ENCODE results near the gene TUG1. TPM values are rescaled to one million over a fixed set of nuclear protein-coding genes. Genes with fewer than 3 reads are reported as not detected.
A peak's percentile ranks its signal among the peaks of the same experiment; 100 is the strongest.

Gene TUG1
- total and polyA plus RNA-seq, 3 donors from 2014 or later, result 134 to 182 (median 157) TPM

DNA sequence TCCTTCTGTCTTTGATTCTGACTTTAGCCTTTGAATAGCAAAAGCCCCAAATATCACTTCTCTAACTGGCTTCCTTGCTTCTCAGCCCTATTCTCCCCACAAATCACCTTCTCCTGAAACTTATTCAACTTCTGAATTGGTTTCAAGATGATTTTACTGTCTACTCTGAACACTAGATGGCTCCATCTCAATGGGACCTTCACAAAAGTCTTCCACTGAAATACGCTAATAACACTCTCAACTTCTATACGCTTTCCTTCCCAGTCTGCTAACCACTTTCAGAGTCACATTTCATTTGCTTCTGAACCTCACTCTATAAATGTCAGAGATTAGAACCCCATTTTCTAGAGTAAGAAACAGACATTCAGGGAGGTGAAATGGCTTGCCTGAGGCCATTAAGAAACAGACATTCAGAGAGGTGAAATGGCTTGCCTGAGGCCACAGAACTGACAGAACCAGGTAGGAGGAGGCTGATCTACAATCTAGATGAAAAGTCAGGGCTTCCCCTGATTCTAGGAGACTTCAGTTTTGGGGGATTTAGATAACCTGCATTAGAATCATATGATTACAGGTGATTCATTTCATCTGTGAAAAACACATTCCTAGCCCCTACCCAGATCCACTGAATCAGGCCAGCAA is 21.1 kb upstream of the TUG1 start:
- no peak for TF ChIP-seq POLR2A (IDR thresholded peaks at IDR 0.05)
- TF ChIP-seq, protein P1, sequence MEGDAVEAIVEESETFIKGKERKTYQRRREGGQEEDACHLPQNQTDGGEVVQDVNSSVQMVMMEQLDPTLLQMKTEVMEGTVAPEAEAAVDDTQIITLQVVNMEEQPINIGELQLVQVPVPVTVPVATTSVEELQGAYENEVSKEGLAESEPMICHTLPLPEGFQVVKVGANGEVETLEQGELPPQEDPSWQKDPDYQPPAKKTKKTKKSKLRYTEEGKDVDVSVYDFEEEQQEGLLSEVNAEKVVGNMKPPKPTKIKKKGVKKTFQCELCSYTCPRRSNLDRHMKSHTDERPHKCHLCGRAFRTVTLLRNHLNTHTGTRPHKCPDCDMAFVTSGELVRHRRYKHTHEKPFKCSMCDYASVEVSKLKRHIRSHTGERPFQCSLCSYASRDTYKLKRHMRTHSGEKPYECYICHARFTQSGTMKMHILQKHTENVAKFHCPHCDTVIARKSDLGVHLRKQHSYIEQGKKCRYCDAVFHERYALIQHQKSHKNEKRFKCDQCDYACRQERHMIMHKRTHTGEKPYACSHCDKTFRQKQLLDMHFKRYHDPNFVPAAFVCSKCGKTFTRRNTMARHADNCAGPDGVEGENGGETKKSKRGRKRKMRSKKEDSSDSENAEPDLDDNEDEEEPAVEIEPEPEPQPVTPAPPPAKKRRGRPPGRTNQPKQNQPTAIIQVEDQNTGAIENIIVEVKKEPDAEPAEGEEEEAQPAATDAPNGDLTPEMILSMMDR (IDR thresholded peaks at IDR 0.05), result peak; percentile 45 to 49 (median 48)
- whole genome bisulfite sequencing, 2 donors, result 26 to 51% methylated on average over 2 of the region's 2 CpGs
- H3K4me1 ChIP-seq, result no peaks in the 10 kb centered on the region
- H3K27ac ChIP-seq, result no peak overlapping the region
- DNase-seq, result no peak
- no peaks in the 10 kb centered on the region for H3K27me3 ChIP-seq
- no peaks in the 10 kb centered on the region for H3K9me3 ChIP-seq
- no peak overlapping the region for H3K4me3 ChIP-seq
- intact Hi-C loops (cut with DNase I; ENCODE audit: low total_unique reads), result loop anchor here (5.0 kb wide), 1 partner anchor 139 kb away; no protein-coding TSS in a partner anchor
- no peaks in the 10 kb centered on the region for H3K36me3 ChIP-seq (ENCODE audit: low read depth, missing control alignments)

DNA sequence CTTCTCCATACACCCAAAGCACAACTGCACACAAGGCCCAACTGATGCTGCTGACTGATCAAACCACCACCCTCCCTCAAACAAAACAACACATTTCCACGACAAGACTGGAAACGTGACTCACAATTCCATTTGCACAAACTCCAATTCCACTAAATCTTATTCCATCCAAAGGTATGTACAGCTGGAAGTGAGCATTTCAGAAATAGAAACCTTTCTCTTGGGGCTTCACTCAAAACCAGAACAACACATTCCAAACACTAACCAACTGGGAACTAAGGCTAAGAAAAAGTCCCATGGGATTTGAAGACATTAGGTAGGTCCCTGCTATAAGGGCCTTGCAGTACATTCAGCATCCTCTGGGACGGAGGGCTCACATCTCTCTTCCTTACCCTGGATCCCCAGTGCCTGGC is 20.1 kb upstream of the TUG1 start:
- no peak overlapping the region for H3K27ac ChIP-seq
- no peaks in the 10 kb centered on the region for H3K36me3 ChIP-seq (ENCODE audit: low read depth, missing control alignments)

DNA sequence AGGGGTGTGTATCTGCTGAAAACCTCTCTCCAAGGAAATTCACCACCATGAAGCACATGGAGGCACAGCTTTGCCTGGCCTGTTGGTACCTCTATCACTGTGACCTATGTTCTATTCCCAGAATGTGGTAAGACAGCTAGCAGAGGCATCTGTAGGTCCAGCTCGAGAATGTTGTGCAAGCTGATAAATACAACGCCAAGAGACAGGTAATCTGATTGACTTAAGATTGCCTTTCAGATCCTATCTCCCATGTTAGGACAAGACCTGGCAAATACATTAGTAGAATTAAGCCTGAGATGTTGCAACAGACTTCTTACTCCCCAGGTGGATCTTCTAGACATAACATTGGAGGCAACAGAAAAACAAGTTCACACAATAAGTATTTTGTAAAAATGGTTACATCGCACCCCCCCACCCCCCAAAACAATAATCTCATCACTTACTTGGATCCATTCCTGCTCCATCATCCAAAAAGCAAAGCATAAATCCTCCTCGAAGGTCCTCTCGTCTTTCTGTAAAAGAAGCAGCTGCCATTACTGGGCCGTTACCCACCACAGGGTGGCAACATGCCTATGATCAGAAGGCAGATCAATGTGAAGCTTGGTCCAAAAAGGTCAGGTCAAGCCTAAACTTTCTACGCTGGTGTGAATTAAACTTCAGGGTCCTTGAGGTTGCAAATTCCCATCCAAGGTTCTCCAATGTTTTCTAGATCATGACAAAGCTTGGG is 19.0 kb upstream of the TUG1 start:
- no peak overlapping the region for H3K4me3 ChIP-seq
- TF ChIP-seq, protein P1 (IDR thresholded peaks at IDR 0.05), result no peak
- no peak for TF ChIP-seq POLR2A (IDR thresholded peaks at IDR 0.05)
- 77 to 81% methylated on average over 7 of the region's 7 CpGs for WGBS, 2 donors
- intact Hi-C loops (cut with DNase I; ENCODE audit: low total_unique reads), result loop anchor here (5.0 kb wide), 1 partner anchor 137 kb away; no protein-coding TSS in a partner anchor
- no peak overlapping the region for H3K27ac ChIP-seq
- H3K36me3 ChIP-seq (ENCODE audit: low read depth, missing control alignments), result no peaks in the 10 kb centered on the region
- no peak for DNase-seq
- no peaks in the 10 kb centered on the region for H3K27me3 ChIP-seq
- no peaks in the 10 kb centered on the region for H3K4me1 ChIP-seq
- H3K9me3 ChIP-seq, result no peaks in the 10 kb centered on the region

More for the DNA sequence above, 20.1 kb upstream of the TUG1 start:
- Histone ChIP-seq H3K27me3 (no peaks in the 10 kb centered on the region), H3K4me1 (no peaks in the 10 kb centered on the region), H3K9me3 (no peaks in the 10 kb centered on the region), H3K4me3 (no peak overlapping the region)
- TF ChIP-seq, protein P1 (IDR thresholded peaks at IDR 0.05), result no peak
- TF ChIP-seq POLR2A (IDR thresholded peaks at IDR 0.05), result no peak
- 59 to 73% methylated on average over 3 of the region's 3 CpGs for WGBS, 2 donors
- no peak for DNase-seq
- intact Hi-C loops (cut with DNase I; ENCODE audit: low total_unique reads), result loop anchor here (5.0 kb wide), 1 partner anchor 138 kb away; no protein-coding TSS in a partner anchor

DNA sequence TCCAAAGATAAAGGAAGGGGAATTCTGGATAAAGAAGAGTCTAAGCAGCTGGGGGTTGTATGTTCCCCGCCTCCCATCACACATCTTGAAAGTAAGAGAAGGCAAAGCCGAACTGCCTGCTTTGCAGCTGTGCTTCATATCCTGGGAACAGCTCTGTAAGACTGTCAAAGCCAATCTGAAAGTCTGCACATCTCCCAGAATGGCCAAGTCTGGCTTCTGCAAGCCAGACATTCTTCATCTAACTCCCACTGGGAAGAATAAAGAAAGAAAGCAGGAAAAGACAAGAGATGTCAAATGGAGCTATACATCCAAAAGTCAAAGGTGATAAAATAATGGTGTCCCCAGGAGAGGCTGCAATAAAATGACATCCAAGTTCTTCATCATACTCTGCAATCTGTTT is 15.9 kb upstream of the TUG1 start:
- no peak for DNase-seq
- Histone ChIP-seq H3K27ac (no peak overlapping the region), H3K9me3 (no peaks in the 10 kb centered on the region), H3K4me1 (no peaks in the 10 kb centered on the region), H3K36me3 (ENCODE audit: low read depth, missing control alignments) (no peaks in the 10 kb centered on the region), H3K4me3 (no peak overlapping the region), H3K27me3 (no peaks in the 10 kb centered on the region)
- intact Hi-C loops (cut with DNase I; ENCODE audit: low total_unique reads), result no loop called here
- TF ChIP-seq POLR2A (IDR thresholded peaks at IDR 0.05), result no peak
- TF ChIP-seq, protein P1 (IDR thresholded peaks at IDR 0.05), result no peak
- WGBS, 2 donors, result 93 to 100% methylated on average over 2 of the region's 2 CpGs
